RPMI8226 (cell line): Measurements from ENCODE around the gene KRT26.

Source experiments
- DNase-seq: peaks from one replicate; pipeline ENCODE4 v3.0.0-alpha.2; 2015

Gene KRT26

DNA sequence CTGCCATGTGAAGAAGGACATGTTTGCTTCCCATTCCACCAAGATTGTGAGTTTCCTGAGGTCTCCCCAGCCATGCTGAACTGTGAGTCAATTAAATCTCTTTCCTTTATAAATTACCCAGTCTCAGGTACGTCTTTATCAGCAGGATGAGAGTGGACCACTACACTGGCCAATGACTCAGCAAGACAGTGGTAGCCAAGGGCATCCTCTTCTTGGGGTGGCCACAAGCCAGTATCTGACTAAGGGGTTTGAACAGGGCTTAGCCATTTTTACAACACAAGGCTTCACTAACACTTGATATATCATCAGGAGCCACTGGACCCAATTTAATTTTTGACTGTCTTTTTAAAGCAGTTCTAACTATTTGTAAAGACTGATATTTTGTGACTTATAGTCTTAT, 47.3 kb downstream of the KRT26 start:
- DNase-seq, result no peak

GRCh38 chr17:40722241-40722640, 49.8 kb downstream of the KRT26 start:
- DNase-seq, result no peak

GRCh38 chr17:40720899-40721298, 51.1 kb downstream of the KRT26 start:
- DNase-seq, result no peak

DNA sequence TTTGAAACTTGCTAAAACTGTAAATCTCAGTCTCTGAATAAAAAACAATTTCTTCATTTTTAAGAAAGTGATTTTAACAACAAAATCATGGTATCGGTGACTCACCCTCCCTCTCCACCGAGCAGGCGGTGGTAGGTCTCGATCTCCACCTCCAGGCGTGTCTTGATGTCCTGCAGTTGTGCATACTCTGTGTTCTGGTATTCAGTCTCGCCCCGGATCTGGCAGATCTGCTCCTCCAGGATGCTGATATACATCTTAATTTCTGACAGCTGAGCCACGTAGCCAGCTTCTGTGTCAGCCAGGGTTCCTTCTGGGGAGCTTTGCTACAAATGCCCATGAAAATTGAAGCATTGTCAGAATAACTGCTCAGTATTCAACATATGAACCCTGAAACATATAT, 53.1 kb downstream of the KRT26 start:
- DNase-seq, result no peak

DNA sequence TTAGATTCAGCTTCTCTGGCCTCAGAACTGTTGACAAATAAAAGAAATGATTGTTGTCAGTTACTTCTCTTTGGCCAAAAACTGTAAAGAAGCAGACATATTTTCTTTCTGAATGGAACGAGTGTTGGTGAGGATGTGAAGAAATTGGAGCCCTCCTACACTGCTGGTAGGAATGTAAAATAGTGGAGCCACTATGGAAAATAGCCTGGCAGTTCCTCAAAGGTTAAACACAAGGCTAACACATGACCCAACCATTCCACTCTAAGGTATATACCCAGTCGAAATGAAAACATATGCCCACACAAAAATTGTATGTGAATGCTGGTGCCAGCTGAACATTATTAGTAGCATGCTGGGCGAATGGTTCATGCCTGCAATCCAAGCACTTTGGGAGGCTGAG, 54.2 kb downstream of the KRT26 start:
- DNase-seq, result no peak
